SK-N-SH (cell line): ENCODE data around the gene USP22. TPM values are rescaled to one million over a fixed set of nuclear protein-coding genes. Genes with fewer than 3 reads are reported as not detected.

Experiments used
- CTCF ChIA-PET: fragments of 300-600, 350-600 bp; formaldehyde crosslinking; extraction: SDS; loops from one replicate; lab custom pipeline; 2021; lab: Yijun Ruan, JAX
- POLR2A ChIA-PET: fragments of 350-600 bp; sonication (Branson Sonifier 250); formaldehyde crosslinking; extraction: SDS; loops from one replicate; lab custom pipeline; 2020; ENCODE audit warnings: antibody characterized with exemption, inconsistent platforms; lab: Yijun Ruan, JAX
- DNase-seq: peaks from one replicate; pipeline ENCODE4 v3.0.0; 2012
- H2AFZ ChIP-seq: fragments of 200-600 bp; sonication (generic); 2 replicates; pipeline ENCODE4 v1.8.1; 2016; ENCODE audit warnings: antibody characterized with exemption, mild to moderate bottlenecking, low read depth
- H3F3A ChIP-seq: fragments of 200-600 bp; sonication (generic); replicated peaks from 2 replicates; pipeline ENCODE3; 2016; ENCODE audit warnings: antibody characterized with exemption, mild to moderate bottlenecking; ENCODE audit not compliant: insufficient read depth
- H3K27ac ChIP-seq, 2 experiments: fragments of 200-500 bp in 1 of 2; fragments of 200-600 bp in 1 of 2; sonication (Bioruptor generic) in 1 of 2; sonication (generic), shearing (Covaris generic) in 1 of 2; 2 replicates each; pipeline versions ENCODE4 v1.5.1 to v1.6.1; 2014 to 2016; ENCODE audit warnings: low read depth in 2 of 2, inconsistent platforms in 1 of 2, low read length in 1 of 2, mild to moderate bottlenecking in 1 of 2, mixed read lengths in 1 of 2
- H3K27me3 ChIP-seq: fragments of 200-600 bp; sonication (generic), shearing (Covaris generic); 2 replicates; pipeline ENCODE4 v1.6.1; 2016; ENCODE audit warnings: mixed run types; ENCODE audit not compliant: insufficient read depth
- H3K36me3 ChIP-seq, 2 experiments: fragments of 200-500 bp in 1 of 2; fragments of 200-600 bp in 1 of 2; sonication (Bioruptor generic) in 1 of 2; sonication (generic) in 1 of 2; replicated peaks in 1 of 2; 2 replicates each; pipeline versions ENCODE3 to v1.5.1; 2014 to 2016; ENCODE audit warnings: low read length in 1 of 2, mild to moderate bottlenecking in 1 of 2; ENCODE audit not compliant: insufficient read depth in 2 of 2, control insufficient read depth in 1 of 2
- H3K4me1 ChIP-seq, 2 experiments: fragments of 200-500 bp in 1 of 2; fragments of 200-600 bp in 1 of 2; sonication (Bioruptor generic) in 1 of 2; sonication (generic), shearing (Covaris generic) in 1 of 2; 2 replicates each; pipeline versions ENCODE4 v1.5.1 to v1.6.1; 2014 to 2016; ENCODE audit warnings: low read depth in 1 of 2, low read length in 1 of 2, mixed run types in 1 of 2; ENCODE audit not compliant: insufficient read depth in 2 of 2, control insufficient read depth in 1 of 2
- H3K4me2 ChIP-seq: fragments of 200-600 bp; sonication (generic), shearing (Covaris generic); 2 replicates; pipeline ENCODE4 v1.6.1; 2017; ENCODE audit warnings: mixed run types
- H3K4me3 ChIP-seq, 2 experiments: fragments of 200-500 bp in 1 of 2; fragments of 200-600 bp in 1 of 2; sonication (Bioruptor generic) in 1 of 2; sonication (generic), shearing (Covaris generic) in 1 of 2; 2 replicates each; pipeline versions ENCODE4 v1.5.1 to v1.8.1; 2014 to 2016; ENCODE audit warnings: low read depth in 2 of 2, inconsistent platforms in 1 of 2, low read length in 1 of 2, mild to moderate bottlenecking in 1 of 2, mixed read lengths in 1 of 2, moderate library complexity in 1 of 2
- H3K79me2 ChIP-seq: fragments of 200-600 bp; sonication (generic); 2 replicates; pipeline ENCODE4 v1.8.1; 2017; ENCODE audit warnings: mild to moderate bottlenecking; ENCODE audit not compliant: insufficient read depth
- H3K9ac ChIP-seq: fragments of 200-600 bp; sonication (generic); 2 replicates; pipeline ENCODE4 v1.6.1; 2017; ENCODE audit warnings: mixed run types
- H3K9me2 ChIP-seq: fragments of 200-600 bp; sonication (generic); 2 replicates; pipeline ENCODE4 v1.6.1; 2017; ENCODE audit warnings: mixed run types
- H3K9me3 ChIP-seq: fragments of 200-600 bp; sonication (generic); 2 replicates; pipeline ENCODE4 v1.6.1; 2017; ENCODE audit warnings: mixed run types, mild to moderate bottlenecking, moderate library complexity
- H4K20me1 ChIP-seq: fragments of 200-600 bp; sonication (generic); 2 replicates; pipeline ENCODE4 v1.6.1; 2017; ENCODE audit warnings: mild to moderate bottlenecking, mixed run types; ENCODE audit not compliant: insufficient read depth
- CHD2 ChIP-seq: fragments of 150-350 bp; IDR thresholded peaks from 2 replicates; pipeline ENCODE4 v1.6.1; 2018; ENCODE audit warnings: low read length; ENCODE audit not compliant: partially characterized antibody
- GABPA ChIP-seq: IDR thresholded peaks from 2 replicates; pipeline ENCODE4 v1.4.0; 2012; ENCODE audit warnings: low read depth, mild to moderate bottlenecking
- PBX3 ChIP-seq: IDR thresholded peaks from 2 replicates; pipeline ENCODE4; 2012
- POLR2AphosphoS5 ChIP-seq: IDR thresholded peaks from 2 replicates; pipeline ENCODE4 v1.6.1; 2012; ENCODE audit warnings: low read depth, low read length
- TEAD4 ChIP-seq: IDR thresholded peaks from 2 replicates; pipeline ENCODE4 v1.4.0; 2012; ENCODE audit warnings: mild to moderate bottlenecking, borderline replicate concordance; ENCODE audit not compliant: insufficient read depth
- WGBS: methylation state at CpG from one replicate; pipeline ENCODE4 v1.1.6; 2017; ENCODE audit warnings: low lambda C conversion rate; 5-methylcytosine and 5-hydroxymethylcytosine counted together
- polyA plus RNA-seq, 3 experiments: library from polyadenylated mRNA; depleted of rRNA; stranded (reverse); fragments of >200 nt; gene quantifications; 2 replicates each; pipeline ENCODE4 v1.2.3, GENCODE V29; 2012
- TF ChIP-seq, protein P1 (sequence below): fragments of 200-600 bp; sonication (generic); IDR thresholded peaks from 2 replicates; pipeline ENCODE4 v1.6.1; 2017; ENCODE audit warnings: antibody characterized with exemption, mild to moderate bottlenecking, moderate library complexity
- TF ChIP-seq, protein P2 (sequence below): fragments of 150-350 bp; IDR thresholded peaks from 2 replicates; pipeline ENCODE4 v1.6.1; 2017; ENCODE audit warnings: antibody characterized with exemption, low read length, low read depth, borderline replicate concordance
- TF ChIP-seq, protein P3 (sequence below): fragments of 150-350 bp; IDR thresholded peaks from 2 replicates; pipeline ENCODE4 v1.6.1; 2016; ENCODE audit warnings: mild to moderate bottlenecking, low read depth, low read length
- TF ChIP-seq, protein P4 (sequence below): IDR thresholded peaks from 2 replicates; pipeline ENCODE4 v1.4.0; 2012; ENCODE audit warnings: low read depth, borderline replicate concordance

Gene USP22
- polyA plus RNA-seq, 1 of the 3 experiments (the other 2 are of a cell fraction), result 142 TPM

DNA sequence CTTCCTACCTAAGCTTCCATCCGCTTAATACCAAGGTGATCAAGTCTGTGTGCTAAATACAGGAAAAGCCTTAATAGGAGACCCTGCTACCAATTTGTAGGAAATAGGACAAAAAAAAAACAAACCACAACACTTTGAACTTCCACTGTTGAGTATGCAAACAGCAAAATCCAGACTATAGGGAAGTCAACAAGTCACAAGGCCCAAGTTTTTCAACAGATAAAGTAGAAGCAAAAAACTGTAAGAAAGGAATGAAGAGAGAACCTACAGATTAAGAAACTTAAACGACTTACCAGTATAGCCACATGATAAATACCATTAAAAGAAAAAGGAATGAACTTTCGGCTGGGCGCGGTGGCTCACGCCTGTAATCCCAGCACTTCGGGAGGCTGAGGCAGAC is 7.4 kb downstream of the USP22 start:
- Histone ChIP-seq H3K4me1 (peaks cover 33 to 44% of the 10 kb centered on the region in 2 experiments; a peak in 3 of 4 replicates), H2AFZ (no peak overlapping the region), H3K9ac (no peak overlapping the region), H3K9me3 (no peaks in the 10 kb centered on the region), H4K20me1 (peaks cover 100% of the 10 kb centered on the region), H3K79me2 (peaks cover 98% of the 10 kb centered on the region), H3K9me2 (no peaks in the 10 kb centered on the region), H3K4me3 (no peak overlapping the region), H3F3A (peaks cover 14% of the 10 kb centered on the region), H3K27me3 (no peaks in the 10 kb centered on the region), H3K4me2 (peak overlapping the region; percentile 49), H3K36me3 (peaks cover 23 to 33% of the 10 kb centered on the region in 2 experiments), H3K27ac (no peak overlapping the region; a peak in 1 of 4 replicates)
- 83% methylated on average over 7 of the region's 7 CpGs for WGBS
- DNase-seq, result no peak
- POLR2A ChIA-PET, result no interaction called here
- TF ChIP-seq, protein P1, sequence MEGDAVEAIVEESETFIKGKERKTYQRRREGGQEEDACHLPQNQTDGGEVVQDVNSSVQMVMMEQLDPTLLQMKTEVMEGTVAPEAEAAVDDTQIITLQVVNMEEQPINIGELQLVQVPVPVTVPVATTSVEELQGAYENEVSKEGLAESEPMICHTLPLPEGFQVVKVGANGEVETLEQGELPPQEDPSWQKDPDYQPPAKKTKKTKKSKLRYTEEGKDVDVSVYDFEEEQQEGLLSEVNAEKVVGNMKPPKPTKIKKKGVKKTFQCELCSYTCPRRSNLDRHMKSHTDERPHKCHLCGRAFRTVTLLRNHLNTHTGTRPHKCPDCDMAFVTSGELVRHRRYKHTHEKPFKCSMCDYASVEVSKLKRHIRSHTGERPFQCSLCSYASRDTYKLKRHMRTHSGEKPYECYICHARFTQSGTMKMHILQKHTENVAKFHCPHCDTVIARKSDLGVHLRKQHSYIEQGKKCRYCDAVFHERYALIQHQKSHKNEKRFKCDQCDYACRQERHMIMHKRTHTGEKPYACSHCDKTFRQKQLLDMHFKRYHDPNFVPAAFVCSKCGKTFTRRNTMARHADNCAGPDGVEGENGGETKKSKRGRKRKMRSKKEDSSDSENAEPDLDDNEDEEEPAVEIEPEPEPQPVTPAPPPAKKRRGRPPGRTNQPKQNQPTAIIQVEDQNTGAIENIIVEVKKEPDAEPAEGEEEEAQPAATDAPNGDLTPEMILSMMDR, result no peak
- no peak for TF ChIP-seq TEAD4
- TF ChIP-seq, protein P2, sequence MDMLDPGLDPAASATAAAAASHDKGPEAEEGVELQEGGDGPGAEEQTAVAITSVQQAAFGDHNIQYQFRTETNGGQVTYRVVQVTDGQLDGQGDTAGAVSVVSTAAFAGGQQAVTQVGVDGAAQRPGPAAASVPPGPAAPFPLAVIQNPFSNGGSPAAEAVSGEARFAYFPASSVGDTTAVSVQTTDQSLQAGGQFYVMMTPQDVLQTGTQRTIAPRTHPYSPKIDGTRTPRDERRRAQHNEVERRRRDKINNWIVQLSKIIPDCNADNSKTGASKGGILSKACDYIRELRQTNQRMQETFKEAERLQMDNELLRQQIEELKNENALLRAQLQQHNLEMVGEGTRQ, result no peak
- TF ChIP-seq, protein P3, sequence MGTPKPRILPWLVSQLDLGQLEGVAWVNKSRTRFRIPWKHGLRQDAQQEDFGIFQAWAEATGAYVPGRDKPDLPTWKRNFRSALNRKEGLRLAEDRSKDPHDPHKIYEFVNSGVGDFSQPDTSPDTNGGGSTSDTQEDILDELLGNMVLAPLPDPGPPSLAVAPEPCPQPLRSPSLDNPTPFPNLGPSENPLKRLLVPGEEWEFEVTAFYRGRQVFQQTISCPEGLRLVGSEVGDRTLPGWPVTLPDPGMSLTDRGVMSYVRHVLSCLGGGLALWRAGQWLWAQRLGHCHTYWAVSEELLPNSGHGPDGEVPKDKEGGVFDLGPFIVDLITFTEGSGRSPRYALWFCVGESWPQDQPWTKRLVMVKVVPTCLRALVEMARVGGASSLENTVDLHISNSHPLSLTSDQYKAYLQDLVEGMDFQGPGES, result no peak
- no peak for TF ChIP-seq PBX3
- TF ChIP-seq CHD2, result no peak
- no peak for TF ChIP-seq POLR2AphosphoS5
- TF ChIP-seq, protein P4, sequence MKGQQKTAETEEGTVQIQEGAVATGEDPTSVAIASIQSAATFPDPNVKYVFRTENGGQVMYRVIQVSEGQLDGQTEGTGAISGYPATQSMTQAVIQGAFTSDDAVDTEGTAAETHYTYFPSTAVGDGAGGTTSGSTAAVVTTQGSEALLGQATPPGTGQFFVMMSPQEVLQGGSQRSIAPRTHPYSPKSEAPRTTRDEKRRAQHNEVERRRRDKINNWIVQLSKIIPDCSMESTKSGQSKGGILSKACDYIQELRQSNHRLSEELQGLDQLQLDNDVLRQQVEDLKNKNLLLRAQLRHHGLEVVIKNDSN, result no peak
- TF ChIP-seq GABPA, result no peak
- CTCF ChIA-PET, result interaction anchor here (1.0 to 2.3 kb wide), 3 partner anchors 8 to 84 kb away, joined by 3 to 9 read pairs (median 3); partner anchors contain the start of gene USP22
